HG03060 (cell line): ENCODE results near the gene AKT1S1.
"Not testable (repeated sequence)": the region's sequence is repeated elsewhere in the genome, so short reads cannot be mapped to it uniquely, and the experiment has no call there.

Experiments
- ATAC-seq: cut with Tn5 transposase; IDR thresholded peaks from one replicate; pipeline ENCODE4 v1.9.1; 2021; ENCODE audit warnings: low read depth, moderate number of reproducible peaks; ENCODE audit not compliant: unreplicated experiment

Gene AKT1S1

GRCh38 chr19:49843265-49843664 is 33.9 kb downstream of the AKT1S1 start:
- peak; percentile 53 for ATAC-seq

GRCh38 chr19:49840736-49841249 is 36.4 kb downstream of the AKT1S1 start:
- no peak for ATAC-seq

GRCh38 chr19:49840321-49840720 is 36.8 kb downstream of the AKT1S1 start:
- ATAC-seq, result no peak

- ATAC-seq, result no peak
Observed at GRCh38 chr19:49839713-49840112, 37.4 kb downstream of the AKT1S1 start.

- ATAC-seq, result no peak
Observed at GRCh38 chr19:49838885-49839588, 38.1 kb downstream of the AKT1S1 start.

- ATAC-seq, result no peak
Observed at GRCh38 chr19:49837425-49837824, 39.7 kb downstream of the AKT1S1 start.

- no peak for ATAC-seq
Observed at GRCh38 chr19:49837009-49837310, 40.2 kb downstream of the AKT1S1 start.

GRCh38 chr19:49836176-49837008 is 40.8 kb downstream of the AKT1S1 start:
- no peak for ATAC-seq

GRCh38 chr19:49835562-49835961 is 41.6 kb downstream of the AKT1S1 start:
- no peak for ATAC-seq

GRCh38 chr19:49833599-49833998 is 43.6 kb downstream of the AKT1S1 start:
- no peak for ATAC-seq

GRCh38 chr19:49832556-49832955 is 44.6 kb downstream of the AKT1S1 start:
- no peak for ATAC-seq

GRCh38 chr19:49831592-49831991 is 45.6 kb downstream of the AKT1S1 start:
- ATAC-seq, result no peak

- ATAC-seq, result no peak
Observed at GRCh38 chr19:49830766-49831165, 46.4 kb downstream of the AKT1S1 start.

GRCh38 chr19:49829721-49830120 is 47.4 kb downstream of the AKT1S1 start:
- no peak for ATAC-seq

GRCh38 chr19:49829200-49829599 is 48.0 kb downstream of the AKT1S1 start:
- ATAC-seq, result no peak

GRCh38 chr19:49827034-49827433 is 50.1 kb downstream of the AKT1S1 start:
- ATAC-seq, result no peak

- ATAC-seq, result no peak
Observed at GRCh38 chr19:49824662-49825061, 52.5 kb downstream of the AKT1S1 start.

GRCh38 chr19:49823472-49823871 is 53.7 kb downstream of the AKT1S1 start:
- ATAC-seq, result no peak

- ATAC-seq, result no peak
Observed at GRCh38 chr19:49820125-49820524, 57.0 kb downstream of the AKT1S1 start.

GRCh38 chr19:49819452-49820115 is 57.6 kb downstream of the AKT1S1 start:
- not testable (repeated sequence) for ATAC-seq
